Measurements from ENCODE around the gene KRT72.

- TF ChIP-seq CTCF (IDR thresholded peaks at IDR 0.05 in 4 of 5, conservative IDR thresholded peaks at IDR 0.05 in 1 of 5) (no peak), POLR2A (IDR thresholded peaks at IDR 0.05) (no peak)
Observed at GRCh38 chr12:52627395-52628110, 26.3 kb upstream of the KRT72 start.
